Sigmoid colon (tissue), 4 donors: Measurements from ENCODE around the gene SENP3.

ENCODE experiments used
- EP300 ChIP-seq, 4 donors: sonication (generic); formaldehyde crosslinking; IDR thresholded peaks; one replicate each; pipeline ENCODE4 v1.6.1; 2017; ENCODE audit warnings: antibody characterized with exemption in 4 of 4
- POLR2A ChIP-seq, 2 donors: fragments of 450-650 bp; IDR thresholded peaks; one replicate each; pipeline ENCODE4 v1.6.1; 2016; ENCODE audit warnings: antibody characterized with exemption in 2 of 2, mild to moderate bottlenecking in 2 of 2, moderate library complexity in 2 of 2
- POLR2AphosphoS5 ChIP-seq, 4 donors: sonication (generic); formaldehyde crosslinking; IDR thresholded peaks; one replicate each; pipeline ENCODE4 v1.6.1; 2017; ENCODE audit warnings: antibody characterized with exemption in 4 of 4
- TF ChIP-seq, protein P1 (sequence below), 4 experiments: fragments of 450-650 bp in 3 of 4; fragments of 200-600 bp in 1 of 4; IDR thresholded peaks; one replicate each; pipeline ENCODE4 v1.5.1; 2016 to 2019; ENCODE audit warnings: antibody characterized with exemption in 4 of 4, mild to moderate bottlenecking in 3 of 4, moderate library complexity in 2 of 4

DNA sequence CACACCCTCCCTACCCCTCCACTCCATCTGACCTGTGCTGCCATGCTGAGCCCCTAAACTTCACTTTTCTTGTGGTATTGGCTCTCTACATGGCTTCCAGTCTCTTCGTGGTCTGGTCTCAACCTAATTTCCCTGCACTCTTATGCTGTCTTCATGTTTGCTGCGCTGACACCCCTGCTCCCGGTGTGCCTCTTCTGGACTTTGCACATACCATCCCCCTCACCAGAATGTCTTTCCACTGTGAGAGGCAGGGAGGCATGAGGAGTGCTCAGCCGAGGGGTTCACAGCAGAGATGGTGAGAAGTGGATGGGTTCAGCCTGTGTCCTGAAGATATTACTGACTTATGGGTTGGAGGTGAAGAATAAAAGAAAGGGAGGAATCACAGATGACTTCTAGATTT is 10.3 kb upstream of the SENP3 start:
- TF ChIP-seq, protein P1, sequence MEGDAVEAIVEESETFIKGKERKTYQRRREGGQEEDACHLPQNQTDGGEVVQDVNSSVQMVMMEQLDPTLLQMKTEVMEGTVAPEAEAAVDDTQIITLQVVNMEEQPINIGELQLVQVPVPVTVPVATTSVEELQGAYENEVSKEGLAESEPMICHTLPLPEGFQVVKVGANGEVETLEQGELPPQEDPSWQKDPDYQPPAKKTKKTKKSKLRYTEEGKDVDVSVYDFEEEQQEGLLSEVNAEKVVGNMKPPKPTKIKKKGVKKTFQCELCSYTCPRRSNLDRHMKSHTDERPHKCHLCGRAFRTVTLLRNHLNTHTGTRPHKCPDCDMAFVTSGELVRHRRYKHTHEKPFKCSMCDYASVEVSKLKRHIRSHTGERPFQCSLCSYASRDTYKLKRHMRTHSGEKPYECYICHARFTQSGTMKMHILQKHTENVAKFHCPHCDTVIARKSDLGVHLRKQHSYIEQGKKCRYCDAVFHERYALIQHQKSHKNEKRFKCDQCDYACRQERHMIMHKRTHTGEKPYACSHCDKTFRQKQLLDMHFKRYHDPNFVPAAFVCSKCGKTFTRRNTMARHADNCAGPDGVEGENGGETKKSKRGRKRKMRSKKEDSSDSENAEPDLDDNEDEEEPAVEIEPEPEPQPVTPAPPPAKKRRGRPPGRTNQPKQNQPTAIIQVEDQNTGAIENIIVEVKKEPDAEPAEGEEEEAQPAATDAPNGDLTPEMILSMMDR (IDR thresholded peaks at IDR 0.05): no peak
- TF ChIP-seq EP300 (IDR thresholded peaks at IDR 0.05) (no peak), POLR2A (IDR thresholded peaks at IDR 0.05) (no peak), POLR2AphosphoS5 (IDR thresholded peaks at IDR 0.05) (no peak)
